PC-3 (cell line): ENCODE data around the gene EPHB3. TPM values are rescaled to one million over a fixed set of nuclear protein-coding genes. Genes with fewer than 3 reads are reported as not detected.

Experiments
- ATAC-seq: fragments of 200-7000 bp; cut with Tn5 transposase; 2 replicates; pipeline ENCODE4 v1.9.1; 2020; ENCODE audit warnings: mild to moderate bottlenecking, moderate library complexity
- BruUV-seq: library from RNA; stranded (reverse); fragments of 400-500 nt; replicated peaks from 2 replicates; lab custom pipeline; 2021; lab: Mats Ljungman, UMichigan
- CTCF ChIA-PET: fragments of 300-600 bp; sonication (Branson Sonifier 250); formaldehyde crosslinking; loops from one replicate; lab custom pipeline; 2022; ENCODE audit warnings: antibody characterized with exemption; lab: Charles Lee
- POLR2A ChIA-PET: fragments of 300-600 bp; sonication (Branson Sonifier 250); formaldehyde crosslinking; loops from one replicate; lab custom pipeline; 2022; ENCODE audit warnings: antibody characterized with exemption; ENCODE audit not compliant: unreplicated experiment; lab: Charles Lee
- DNase-seq: peaks from one replicate; pipeline ENCODE4 v3.0.0-alpha.2; 2015
- H2AFZ ChIP-seq: fragments of 300-600 bp; sonication (generic); 2 replicates; pipeline ENCODE4 v1.6.0; 2016; ENCODE audit warnings: antibody characterized with exemption, low read length
- H3F3A ChIP-seq: fragments of 300-600 bp; sonication (generic); one replicate; pipeline ENCODE4 v1.6.0; 2017; ENCODE audit warnings: antibody characterized with exemption, low read length, control low read depth, mild to moderate bottlenecking; ENCODE audit not compliant: unreplicated experiment
- H3K27ac ChIP-seq: fragments of 300-600 bp; sonication (generic); 2 replicates; pipeline ENCODE4 v1.5.1; 2016; ENCODE audit warnings: mild to moderate bottlenecking, low read length
- H3K27me3 ChIP-seq: fragments of 300-600 bp; sonication (generic); 2 replicates; pipeline ENCODE4 v1.6.1; 2016; ENCODE audit warnings: low read length, mixed read lengths
- H3K36me3 ChIP-seq: fragments of 300-600 bp; sonication (generic); 2 replicates; pipeline ENCODE4 v1.6.1; 2016; ENCODE audit warnings: low read depth, mixed run types, low read length, mixed read lengths
- H3K4me1 ChIP-seq: fragments of 300-600 bp; sonication (generic); 2 replicates; pipeline ENCODE4 v1.5.1; 2016; ENCODE audit warnings: low read length; ENCODE audit not compliant: insufficient read depth
- H3K4me2 ChIP-seq: fragments of 300-600 bp; sonication (generic); 2 replicates; pipeline ENCODE4 v1.6.0; 2016; ENCODE audit warnings: low read length
- H3K4me3 ChIP-seq: fragments of 300-600 bp; sonication (generic); 2 replicates; pipeline ENCODE4 v1.5.1; 2016; ENCODE audit warnings: mild to moderate bottlenecking, low read length, mixed read lengths
- H3K79me2 ChIP-seq: fragments of 300-600 bp; sonication (generic); 2 replicates; pipeline ENCODE4 v1.6.1; 2017; ENCODE audit warnings: low read length, mixed read lengths
- H3K9ac ChIP-seq: fragments of 300-600 bp; sonication (generic); 2 replicates; pipeline ENCODE4 v1.6.0; 2016; ENCODE audit warnings: mild to moderate bottlenecking, low read length
- H3K9me2 ChIP-seq: fragments of 300-600 bp; sonication (generic); replicated peaks from 2 replicates; pipeline ENCODE4 v1.6.1; 2016; ENCODE audit warnings: mixed run types, low read length, mixed read lengths
- H3K9me3 ChIP-seq: fragments of 300-600 bp; sonication (generic); 2 replicates; pipeline ENCODE4 v1.6.1; 2016; ENCODE audit warnings: low read length, mixed read lengths
- H4K20me1 ChIP-seq: fragments of 300-600 bp; sonication (generic); 2 replicates; pipeline ENCODE4 v1.6.1; 2016; ENCODE audit warnings: low read length, mixed read lengths
- EZH2 ChIP-seq: fragments of 300-600 bp; sonication (generic); IDR thresholded peaks from one replicate; pipeline ENCODE4 v1.6.1; 2017; ENCODE audit warnings: antibody characterized with exemption, mild to moderate bottlenecking, low read length; ENCODE audit not compliant: unreplicated experiment
- EZH2phosphoT487 ChIP-seq: fragments of 300-600 bp; sonication (generic); IDR thresholded peaks from 2 replicates; pipeline ENCODE4 v1.6.1; 2018; ENCODE audit warnings: mild to moderate bottlenecking, antibody characterized with exemption, low read length, borderline replicate concordance
- intact Hi-C: fragments of 100-400 bp; cut with micrococcal nuclease; formaldehyde crosslinking; loops from 2 replicates; pipeline ENCODE4 v1.9.0; 2023
- total RNA-seq: library from RNA; depleted of rRNA; stranded (reverse); fragments of >200 nt; gene quantifications from 2 replicates; pipeline ENCODE4 v1.2.3, GENCODE V29; 2014
- TF ChIP-seq, protein P1 (sequence below): fragments of 300-600 bp; sonication (generic); conservative IDR thresholded peaks from 2 replicates; pipeline ENCODE4 v1.5.1; 2017; ENCODE audit warnings: antibody characterized with exemption, low read depth, mild to moderate bottlenecking, low read length

The EPHB3 gene
- total RNA-seq, 1 experiment from 2014 or later, result 18.2 TPM

GRCh38 chr3:184544513-184544861 is 17.1 kb upstream of the EPHB3 start:
- Histone ChIP-seq H2AFZ (no peak overlapping the region), H3K4me3 (no peak overlapping the region), H3K27me3 (peaks cover 19% of the 10 kb centered on the region), H4K20me1 (no peaks in the 10 kb centered on the region), H3K27ac (no peak overlapping the region), H3K9me2 (no peaks in the 10 kb centered on the region), H3K36me3 (no peaks in the 10 kb centered on the region), H3K9ac (no peak overlapping the region), H3K9me3 (no peaks in the 10 kb centered on the region), H3K79me2 (no peaks in the 10 kb centered on the region), H3K4me2 (no peak overlapping the region), H3K4me1 (no peaks in the 10 kb centered on the region), H3F3A (no peaks in the 10 kb centered on the region)
- TF ChIP-seq EZH2phosphoT487, result no peak
- TF ChIP-seq, protein P1, sequence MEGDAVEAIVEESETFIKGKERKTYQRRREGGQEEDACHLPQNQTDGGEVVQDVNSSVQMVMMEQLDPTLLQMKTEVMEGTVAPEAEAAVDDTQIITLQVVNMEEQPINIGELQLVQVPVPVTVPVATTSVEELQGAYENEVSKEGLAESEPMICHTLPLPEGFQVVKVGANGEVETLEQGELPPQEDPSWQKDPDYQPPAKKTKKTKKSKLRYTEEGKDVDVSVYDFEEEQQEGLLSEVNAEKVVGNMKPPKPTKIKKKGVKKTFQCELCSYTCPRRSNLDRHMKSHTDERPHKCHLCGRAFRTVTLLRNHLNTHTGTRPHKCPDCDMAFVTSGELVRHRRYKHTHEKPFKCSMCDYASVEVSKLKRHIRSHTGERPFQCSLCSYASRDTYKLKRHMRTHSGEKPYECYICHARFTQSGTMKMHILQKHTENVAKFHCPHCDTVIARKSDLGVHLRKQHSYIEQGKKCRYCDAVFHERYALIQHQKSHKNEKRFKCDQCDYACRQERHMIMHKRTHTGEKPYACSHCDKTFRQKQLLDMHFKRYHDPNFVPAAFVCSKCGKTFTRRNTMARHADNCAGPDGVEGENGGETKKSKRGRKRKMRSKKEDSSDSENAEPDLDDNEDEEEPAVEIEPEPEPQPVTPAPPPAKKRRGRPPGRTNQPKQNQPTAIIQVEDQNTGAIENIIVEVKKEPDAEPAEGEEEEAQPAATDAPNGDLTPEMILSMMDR, result no peak
- TF ChIP-seq EZH2, result no peak
- ChIA-PET POLR2A (no interaction called here), CTCF (interaction anchor here (0.5 to 1.0 kb wide), 3 partner anchors 17 to 173 kb away, joined by 3 to 4 read pairs (median 4); partner anchors contain the start of gene EPHB3)
- intact Hi-C loops, result loop anchor here (1.0 to 5.0 kb wide), 5 partner anchors 31 to 652 kb away; no protein-coding TSS in a partner anchor
- BruUV-seq, result no TSS peak
- no peak for DNase-seq
- no peak for ATAC-seq

- DNase-seq (no peak), ATAC-seq (no peak)
- Histone ChIP-seq H3K36me3 (no peaks in the 10 kb centered on the region), H3K9ac (no peak overlapping the region), H4K20me1 (no peaks in the 10 kb centered on the region), H2AFZ (no peak overlapping the region), H3K9me2 (no peaks in the 10 kb centered on the region), H3K27ac (no peak overlapping the region), H3K4me3 (no peak overlapping the region), H3K4me2 (no peak overlapping the region), H3K79me2 (no peaks in the 10 kb centered on the region), H3F3A (no peaks in the 10 kb centered on the region), H3K27me3 (peaks cover 19% of the 10 kb centered on the region), H3K9me3 (no peaks in the 10 kb centered on the region), H3K4me1 (no peaks in the 10 kb centered on the region)
- intact Hi-C loops, result no loop called here
- TF ChIP-seq EZH2phosphoT487, result no peak
- TF ChIP-seq, protein P1, result no peak
- no peak for TF ChIP-seq EZH2
- CTCF ChIA-PET, result no interaction called here
- BruUV-seq, result no TSS peak
- POLR2A ChIA-PET, result interaction anchor here (0.6 kb wide), 1 partner anchor 15 kb away, joined by 5 read pairs; no protein-coding TSS in a partner anchor
Observed at GRCh38 chr3:184545769-184546168, 15.8 kb upstream of the EPHB3 start.

- BruUV-seq, result no TSS peak
- Histone ChIP-seq H2AFZ (no peak overlapping the region), H3K4me2 (no peak overlapping the region), H3K4me3 (no peak overlapping the region), H3K27me3 (peaks cover 19% of the 10 kb centered on the region), H3K4me1 (no peaks in the 10 kb centered on the region), H3K27ac (no peak overlapping the region), H3K9ac (no peak overlapping the region), H3K9me3 (no peaks in the 10 kb centered on the region), H3K79me2 (no peaks in the 10 kb centered on the region), H4K20me1 (no peaks in the 10 kb centered on the region), H3K36me3 (no peaks in the 10 kb centered on the region), H3F3A (no peaks in the 10 kb centered on the region), H3K9me2 (no peaks in the 10 kb centered on the region)
- ATAC-seq, result no peak
- no peak for TF ChIP-seq EZH2
- TF ChIP-seq, protein P1, result no peak
- no peak for TF ChIP-seq EZH2phosphoT487
- intact Hi-C loops, result no loop called here
- ChIA-PET POLR2A (interaction anchor here (0.6 kb wide), 1 partner anchor 14 kb away, joined by 5 read pairs; no protein-coding TSS in a partner anchor), CTCF (no interaction called here)
- no peak for DNase-seq
Observed at GRCh38 chr3:184546252-184546651, 15.3 kb upstream of the EPHB3 start.
